Hematopoietic multipotent progenitor cell treated with erythropoietin and hydrocortisone succinate and interleukin-3 and kit ligand, for 4 days (in vitro differentiated cells): ENCODE results near the gene PEX13.

ENCODE experiments used
- DNase-seq: peaks from one replicate; pipeline ENCODE4 v3.0.0-alpha.2; 2015

Gene PEX13

GRCh38 chr2:61085883-61086282 is 68.4 kb downstream of the PEX13 start:
- no peak for DNase-seq

GRCh38 chr2:61089797-61090196 is 72.3 kb downstream of the PEX13 start:
- DNase-seq: no peak

GRCh38 chr2:61090386-61090921 is 72.9 kb downstream of the PEX13 start:
- no peak for DNase-seq

GRCh38 chr2:61091485-61091884 is 74.0 kb downstream of the PEX13 start:
- no peak for DNase-seq

GRCh38 chr2:61096438-61096837 is 78.9 kb downstream of the PEX13 start:
- DNase-seq: no peak

GRCh38 chr2:61100801-61101200 is 83.3 kb downstream of the PEX13 start:
- DNase-seq: no peak
